GM12864 (cell line): ENCODE data around the gene DLK2.
"Not testable (repeated sequence)": the region's sequence is repeated elsewhere in the genome, so short reads cannot be mapped to it uniquely, and the experiment has no call there.

Source experiments
- DNase-seq: peaks from one replicate; pipeline ENCODE4 v3.0.0-alpha.2; 2011; ENCODE audit warnings: low read depth
- H3K4me3 ChIP-seq: 2 replicates; pipeline ENCODE4 v1.5.1; 2011; ENCODE audit warnings: mild to moderate bottlenecking, low read depth, low read length, control low read depth
- TF ChIP-seq, protein P1 (sequence below): IDR thresholded peaks from 2 replicates; pipeline ENCODE4 v1.5.1; 2011; ENCODE audit warnings: low read depth, mild to moderate bottlenecking, moderate library complexity, low read length, control low read depth, inconsistent platforms; ENCODE audit errors: missing control alignments

Gene DLK2

DNA sequence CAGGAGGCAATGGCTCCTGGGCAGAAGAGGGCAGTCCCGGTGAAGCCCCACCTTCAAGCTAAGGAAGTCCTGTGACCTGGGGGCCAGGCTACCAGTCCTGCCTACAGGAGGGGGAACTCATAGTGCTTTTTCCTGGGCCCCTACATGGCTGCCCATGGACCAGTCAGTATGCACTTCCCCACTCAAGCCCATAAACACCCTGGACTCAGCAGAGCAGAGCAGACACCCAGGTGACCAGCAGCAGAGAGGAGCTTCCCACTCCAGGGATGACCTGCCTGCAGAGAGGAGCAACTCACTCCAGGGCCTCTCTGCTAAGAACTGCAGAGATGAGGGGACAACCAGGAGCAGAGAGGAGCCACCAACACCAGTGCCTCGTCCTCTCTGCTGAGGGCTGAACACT, 42.3 kb downstream of the DLK2 start:
- no peak for DNase-seq
- H3K4me3 ChIP-seq = no peak overlapping the region
- TF ChIP-seq, protein P1, sequence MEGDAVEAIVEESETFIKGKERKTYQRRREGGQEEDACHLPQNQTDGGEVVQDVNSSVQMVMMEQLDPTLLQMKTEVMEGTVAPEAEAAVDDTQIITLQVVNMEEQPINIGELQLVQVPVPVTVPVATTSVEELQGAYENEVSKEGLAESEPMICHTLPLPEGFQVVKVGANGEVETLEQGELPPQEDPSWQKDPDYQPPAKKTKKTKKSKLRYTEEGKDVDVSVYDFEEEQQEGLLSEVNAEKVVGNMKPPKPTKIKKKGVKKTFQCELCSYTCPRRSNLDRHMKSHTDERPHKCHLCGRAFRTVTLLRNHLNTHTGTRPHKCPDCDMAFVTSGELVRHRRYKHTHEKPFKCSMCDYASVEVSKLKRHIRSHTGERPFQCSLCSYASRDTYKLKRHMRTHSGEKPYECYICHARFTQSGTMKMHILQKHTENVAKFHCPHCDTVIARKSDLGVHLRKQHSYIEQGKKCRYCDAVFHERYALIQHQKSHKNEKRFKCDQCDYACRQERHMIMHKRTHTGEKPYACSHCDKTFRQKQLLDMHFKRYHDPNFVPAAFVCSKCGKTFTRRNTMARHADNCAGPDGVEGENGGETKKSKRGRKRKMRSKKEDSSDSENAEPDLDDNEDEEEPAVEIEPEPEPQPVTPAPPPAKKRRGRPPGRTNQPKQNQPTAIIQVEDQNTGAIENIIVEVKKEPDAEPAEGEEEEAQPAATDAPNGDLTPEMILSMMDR = no peak

GRCh38 chr6:43412541-43412940, 42.8 kb downstream of the DLK2 start:
- H3K4me3 ChIP-seq = no peak overlapping the region
- no peak for DNase-seq
- TF ChIP-seq, protein P1 = no peak

DNA sequence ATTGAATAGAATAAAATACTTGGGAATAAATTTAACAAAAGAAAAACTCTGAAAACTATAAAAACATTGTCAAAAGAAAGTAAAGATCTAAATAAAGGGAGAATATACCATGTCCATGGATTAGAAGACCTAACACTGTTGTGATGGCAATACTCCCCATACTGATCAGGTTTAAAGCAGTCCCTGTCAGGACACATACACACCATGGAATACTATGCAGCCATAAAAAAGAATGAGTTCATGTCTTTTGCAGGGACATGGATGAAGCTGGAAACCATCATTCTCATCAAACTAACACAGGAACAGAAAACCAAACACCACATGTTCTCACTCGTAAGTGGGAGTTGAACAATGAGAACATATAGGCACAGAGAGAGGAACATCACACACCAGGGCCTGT, 44.6 kb downstream of the DLK2 start:
- DNase-seq, H3K4me3 ChIP-seq: not testable (repeated sequence)

DNA sequence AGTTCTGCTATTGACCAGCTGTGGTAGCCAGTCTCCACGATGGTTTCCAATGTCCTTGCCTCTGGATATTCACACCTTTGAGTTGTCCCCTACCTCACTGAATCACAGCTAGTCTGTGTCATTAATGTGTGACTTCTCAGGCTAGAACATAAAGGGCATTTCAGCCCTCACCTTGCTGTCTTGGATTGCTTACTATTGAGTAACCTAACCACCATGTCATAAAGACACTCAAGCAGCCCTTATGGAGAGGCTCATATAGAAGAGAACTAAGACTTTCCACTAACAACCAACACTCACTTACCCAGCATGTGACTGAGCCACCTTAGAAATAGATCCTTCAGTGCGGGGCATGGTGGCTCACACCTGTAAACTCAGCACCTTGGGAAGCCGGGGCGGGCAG, 47.1 kb downstream of the DLK2 start:
- no peak overlapping the region for H3K4me3 ChIP-seq
- DNase-seq = no peak
- TF ChIP-seq, protein P1 = no peak

DNA sequence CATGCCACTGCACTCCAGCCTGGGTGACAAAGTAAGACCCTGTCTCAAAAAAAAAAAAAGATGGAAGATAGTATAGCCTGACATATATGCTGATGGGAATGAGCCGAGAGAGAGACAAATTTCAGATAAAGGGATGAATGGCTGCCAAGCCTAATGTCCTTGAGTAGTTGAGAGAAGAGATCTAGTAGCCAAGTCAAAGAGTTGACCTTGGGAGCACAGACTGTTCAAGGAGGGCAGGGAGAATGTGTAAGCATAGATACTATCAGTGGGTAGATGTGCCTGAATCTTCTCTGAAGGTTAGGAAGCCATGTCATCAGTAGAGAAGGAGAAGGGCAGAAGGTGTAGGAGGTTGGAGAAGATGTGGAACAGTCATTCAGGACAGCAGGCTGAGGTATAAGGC, 48.1 kb downstream of the DLK2 start:
- DNase-seq = no peak
- H3K4me3 ChIP-seq = no peak overlapping the region
- TF ChIP-seq, protein P1 = no peak

- TF ChIP-seq, protein P1 = no peak
- H3K4me3 ChIP-seq = no peak overlapping the region
- DNase-seq = no peak
Observed at GRCh38 chr6:43405354-43405753, 50.0 kb downstream of the DLK2 start.

- TF ChIP-seq, protein P1 = no peak
- no peak overlapping the region for H3K4me3 ChIP-seq
- no peak for DNase-seq
Observed at GRCh38 chr6:43402820-43403219, 52.5 kb downstream of the DLK2 start.

- no peak overlapping the region for H3K4me3 ChIP-seq
- no peak for DNase-seq
- TF ChIP-seq, protein P1 = no peak
Observed at GRCh38 chr6:43401730-43402129, 53.6 kb downstream of the DLK2 start.
